Liver (tissue), 9 donors: ENCODE results near the gene CCR9. TPM values are rescaled to one million over a fixed set of nuclear protein-coding genes. Genes with fewer than 3 reads are reported as not detected.

Experiments used
- DNase-seq: peaks from one replicate; pipeline ENCODE4 v3.0.0-alpha.2; 2017; ENCODE audit warnings: low spot score
- H3K27ac ChIP-seq, 2 donors: one replicate each; pipeline ENCODE4 v1.7.0; 2013; ENCODE audit warnings: inconsistent platforms in 2 of 2, low read length in 2 of 2, control low read depth in 1 of 2, low read depth in 1 of 2, mild to moderate bottlenecking in 1 of 2
- H3K27me3 ChIP-seq, 4 donors: one replicate each; pipeline versions ENCODE4 v1.6.1 to v1.7.0; 2013; ENCODE audit warnings: low read length in 3 of 4, inconsistent platforms in 1 of 4, mild to moderate bottlenecking in 1 of 4, moderate library complexity in 1 of 4; ENCODE audit not compliant: control insufficient read depth in 4 of 4, insufficient read depth in 4 of 4
- H3K36me3 ChIP-seq, 4 donors: one replicate each; pipeline versions ENCODE4 v1.6.1 to v1.7.0; 2013; ENCODE audit warnings: low read length in 3 of 4, mild to moderate bottlenecking in 3 of 4, low read depth in 1 of 4, moderate library complexity in 1 of 4; ENCODE audit not compliant: control insufficient read depth in 4 of 4, insufficient read depth in 3 of 4
- H3K4me1 ChIP-seq, 4 donors: one replicate each; pipeline versions ENCODE4 v1.6.1 to v1.7.0; 2013; ENCODE audit warnings: low read length in 3 of 4, mild to moderate bottlenecking in 3 of 4, moderate library complexity in 1 of 4; ENCODE audit not compliant: control insufficient read depth in 4 of 4, insufficient read depth in 4 of 4
- H3K4me3 ChIP-seq, 3 donors: one replicate each; pipeline versions ENCODE4 v1.6.1 to v1.7.0; 2013; ENCODE audit warnings: low read length in 3 of 3, control low read depth in 1 of 3, low read depth in 1 of 3, mild to moderate bottlenecking in 1 of 3
- H3K9ac ChIP-seq, 2 donors: one replicate each; pipeline ENCODE4 v1.7.0; 2013; ENCODE audit warnings: low read length in 2 of 2, mild to moderate bottlenecking in 2 of 2, moderate library complexity in 2 of 2, control low read depth in 1 of 2, low read depth in 1 of 2
- H3K9me3 ChIP-seq, 4 donors: one replicate each; pipeline versions ENCODE4 v1.6.1 to v1.7.0; 2013; ENCODE audit warnings: low read length in 3 of 4; ENCODE audit not compliant: control insufficient read depth in 4 of 4
- ATF3 ChIP-seq: IDR thresholded peaks from 2 replicates; pipeline ENCODE4 v1.6.1; 2016; ENCODE audit warnings: antibody characterized with exemption
- CTCF ChIP-seq: fragments of 150-350 bp; IDR thresholded peaks from 2 replicates; pipeline ENCODE4 v1.5.1; 2017; ENCODE audit warnings: improper control_type of control experiment, low read depth, low read length; ENCODE audit not compliant: missing input control
- EGR1 ChIP-seq, 2 donors: IDR thresholded peaks; 2 replicates each; pipeline ENCODE4 v1.6.1; 2016 to 2018; ENCODE audit warnings: antibody characterized with exemption in 2 of 2, low read depth in 2 of 2
- FOXA2 ChIP-seq: IDR thresholded peaks from 2 replicates; pipeline ENCODE4 v1.6.1; 2016; ENCODE audit warnings: antibody characterized with exemption
- HNF4A ChIP-seq, 2 donors: conservative IDR thresholded peaks; 2 replicates each; pipeline ENCODE4 v1.6.1; 2016; ENCODE audit warnings: antibody characterized with exemption in 2 of 2, mild to moderate bottlenecking in 2 of 2
- HNF4G ChIP-seq: IDR thresholded peaks from 2 replicates; pipeline ENCODE4 v1.6.1; 2016; ENCODE audit warnings: antibody characterized with exemption
- JUND ChIP-seq, 2 donors: IDR thresholded peaks; 2 replicates each; pipeline ENCODE4 v1.6.1; 2016; ENCODE audit warnings: antibody characterized with exemption in 2 of 2
- NR2F2 ChIP-seq: IDR thresholded peaks from 2 replicates; pipeline ENCODE4 v1.6.1; 2016; ENCODE audit warnings: antibody characterized with exemption
- RAD21 ChIP-seq, 2 donors: IDR thresholded peaks; 2 replicates each; pipeline ENCODE4 v1.6.1; 2016; ENCODE audit warnings: antibody characterized with exemption in 2 of 2, mild to moderate bottlenecking in 2 of 2
- REST ChIP-seq: IDR thresholded peaks from 2 replicates; pipeline ENCODE4 v1.6.1; 2016; ENCODE audit warnings: antibody characterized with exemption, mild to moderate bottlenecking
- RXRA ChIP-seq, 2 donors: IDR thresholded peaks; 2 replicates each; pipeline ENCODE4 v1.6.1; 2017 to 2018; ENCODE audit warnings: antibody characterized with exemption in 2 of 2, mild to moderate bottlenecking in 1 of 2
- SP1 ChIP-seq: IDR thresholded peaks from 2 replicates; pipeline ENCODE4 v1.6.1; 2018; ENCODE audit warnings: antibody characterized with exemption, mild to moderate bottlenecking
- TAF1 ChIP-seq: conservative IDR thresholded peaks from 2 replicates; pipeline ENCODE4 v1.6.1; 2016; ENCODE audit warnings: antibody characterized with exemption, mild to moderate bottlenecking
- YY1 ChIP-seq: IDR thresholded peaks from 2 replicates; pipeline ENCODE4 v1.6.1; 2016; ENCODE audit warnings: antibody characterized with exemption, mild to moderate bottlenecking
- WGBS: extraction: QIAGEN DNeasy Blood & Tissue Kit; methylation state at CpG from one replicate; pipeline ENCODE4 v1.1.7; 2013; 5-methylcytosine and 5-hydroxymethylcytosine counted together
- polyA plus RNA-seq, 2 donors: library from polyadenylated mRNA; stranded (reverse) in 1 of 2; unstranded in 1 of 2; fragments of 200-250 nt in 1 of 2; fragments of >200 nt in 1 of 2; fragmentation: Nextera tagmentation in 1 of 2; extraction: Ambion mirVana in 1 of 2; gene quantifications; one replicate each; pipeline versions ENCODE4 v1.2.1 to v1.2.3, GENCODE V29; 2013 to 2015
- total RNA-seq, 2 donors: library from RNA; depleted of rRNA; stranded (reverse); fragments of >200 nt; gene quantifications; one replicate each; pipeline ENCODE4 v1.2.3, GENCODE V29; 2014
- TF ChIP-seq, protein P1 (sequence below): IDR thresholded peaks from 2 replicates; pipeline ENCODE4 v1.6.1; 2016; ENCODE audit warnings: antibody characterized with exemption
- TF ChIP-seq, protein P2 (sequence below): IDR thresholded peaks from 2 replicates; pipeline ENCODE4 v1.6.1; 2016; ENCODE audit warnings: antibody characterized with exemption
- donor health status: healthy.
- donor health status: healthy.
- donor health status: healthy.
- donor health status: healthy.
- donor health status: healthy.

The CCR9 gene
- total and polyA plus RNA-seq, 4 donors = 0.28 TPM; not detected in 3

DNA sequence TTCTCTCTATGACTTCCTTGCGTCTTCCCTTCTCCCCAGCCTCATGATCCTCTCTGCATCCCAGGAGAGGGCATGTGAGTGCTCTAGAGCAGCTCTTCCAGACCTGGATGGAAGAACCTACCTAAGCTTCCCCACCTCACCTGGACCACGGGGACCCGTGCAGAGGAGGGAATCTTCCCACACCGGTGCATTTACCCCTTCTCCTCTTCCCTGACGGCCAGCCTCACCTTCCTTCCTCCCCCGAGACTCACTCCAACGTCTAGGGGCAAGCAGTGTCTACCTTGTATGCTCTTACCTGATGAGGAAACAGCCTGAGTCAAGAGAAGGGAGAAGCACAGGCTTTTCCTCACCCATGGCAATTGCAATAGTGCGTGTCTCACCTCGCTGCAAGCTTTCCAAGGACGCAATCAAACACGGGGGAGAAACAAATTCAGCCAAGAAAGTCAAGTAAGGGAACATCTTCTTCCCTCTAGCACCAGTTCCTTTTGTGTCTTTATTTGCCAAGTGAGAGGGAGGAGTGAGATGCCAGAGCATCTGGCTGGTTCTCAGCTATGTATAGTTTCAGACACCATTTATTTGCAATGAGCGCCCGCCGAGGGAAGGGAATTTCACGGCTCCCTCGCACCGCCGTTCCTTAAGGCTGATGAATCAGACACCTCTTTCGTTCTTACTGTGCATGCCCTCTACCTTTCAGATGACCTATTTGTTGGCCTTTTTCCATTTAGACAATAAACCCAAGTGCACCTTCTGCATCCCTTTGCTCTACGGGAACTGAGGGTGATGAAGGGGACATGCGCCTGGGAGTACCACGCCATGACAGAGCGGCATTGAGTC, 1.8 kb upstream of the CCR9 start:
- Histone ChIP-seq H3K4me3 (no peak overlapping the region), H3K9me3 (no peaks in the 10 kb centered on the region), H3K9ac (no peak overlapping the region), H3K36me3 (no peaks in the 10 kb centered on the region), H3K27me3 (no peaks in the 10 kb centered on the region), H3K27ac (no peak overlapping the region), H3K4me1 (no peaks in the 10 kb centered on the region)
- TF ChIP-seq RXRA (IDR thresholded peaks at IDR 0.05) = no peak
- no peak for TF ChIP-seq HNF4G
- TF ChIP-seq CTCF = no peak
- TF ChIP-seq, protein P1, sequence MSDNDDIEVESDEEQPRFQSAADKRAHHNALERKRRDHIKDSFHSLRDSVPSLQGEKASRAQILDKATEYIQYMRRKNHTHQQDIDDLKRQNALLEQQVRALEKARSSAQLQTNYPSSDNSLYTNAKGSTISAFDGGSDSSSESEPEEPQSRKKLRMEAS = no peak
- TF ChIP-seq NR2F2 = no peak
- TF ChIP-seq JUND (IDR thresholded peaks at IDR 0.05) = no peak
- TF ChIP-seq, protein P2, sequence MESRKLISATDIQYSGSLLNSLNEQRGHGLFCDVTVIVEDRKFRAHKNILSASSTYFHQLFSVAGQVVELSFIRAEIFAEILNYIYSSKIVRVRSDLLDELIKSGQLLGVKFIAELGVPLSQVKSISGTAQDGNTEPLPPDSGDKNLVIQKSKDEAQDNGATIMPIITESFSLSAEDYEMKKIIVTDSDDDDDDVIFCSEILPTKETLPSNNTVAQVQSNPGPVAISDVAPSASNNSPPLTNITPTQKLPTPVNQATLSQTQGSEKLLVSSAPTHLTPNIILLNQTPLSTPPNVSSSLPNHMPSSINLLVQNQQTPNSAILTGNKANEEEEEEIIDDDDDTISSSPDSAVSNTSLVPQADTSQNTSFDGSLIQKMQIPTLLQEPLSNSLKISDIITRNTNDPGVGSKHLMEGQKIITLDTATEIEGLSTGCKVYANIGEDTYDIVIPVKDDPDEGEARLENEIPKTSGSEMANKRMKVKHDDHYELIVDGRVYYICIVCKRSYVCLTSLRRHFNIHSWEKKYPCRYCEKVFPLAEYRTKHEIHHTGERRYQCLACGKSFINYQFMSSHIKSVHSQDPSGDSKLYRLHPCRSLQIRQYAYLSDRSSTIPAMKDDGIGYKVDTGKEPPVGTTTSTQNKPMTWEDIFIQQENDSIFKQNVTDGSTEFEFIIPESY = no peak
- TF ChIP-seq ATF3 = no peak
- TF ChIP-seq HNF4A (conservative IDR thresholded peaks at IDR 0.05) = no peak
- TF ChIP-seq RAD21 (IDR thresholded peaks at IDR 0.05) = no peak
- TF ChIP-seq FOXA2 = no peak
- TF ChIP-seq SP1 = no peak
- no peak for TF ChIP-seq EGR1 (IDR thresholded peaks at IDR 0.05; ENCODE audit: low read depth in 2 of 2)
- TF ChIP-seq YY1 = no peak
- TF ChIP-seq TAF1 = no peak
- TF ChIP-seq REST = no peak
- no peak for DNase-seq
- 86% methylated on average over 23 of the region's 23 CpGs for WGBS
